GM19240 (cell line): ENCODE results near the gene PTPRH.
"Not testable (repeated sequence)": the region's sequence is repeated elsewhere in the genome, so short reads cannot be mapped to it uniquely, and the experiment has no call there.

Experiments
- DNase-seq: peaks from one replicate; pipeline ENCODE4 v3.0.0; 2011; ENCODE audit warnings: low spot score; ENCODE audit not compliant: insufficient read length

The PTPRH gene

GRCh38 chr19:55181740-55182139 is 27.6 kb downstream of the PTPRH start:
- DNase-seq = no peak

GRCh38 chr19:55179606-55180484 is 29.5 kb downstream of the PTPRH start, which contains the start of gene SYT5:
SYT5 (minus strand) TSS chr19:55180289; CDS start chr19:55179041, 1,248 bp downstream.
- DNase-seq = no peak

DNA sequence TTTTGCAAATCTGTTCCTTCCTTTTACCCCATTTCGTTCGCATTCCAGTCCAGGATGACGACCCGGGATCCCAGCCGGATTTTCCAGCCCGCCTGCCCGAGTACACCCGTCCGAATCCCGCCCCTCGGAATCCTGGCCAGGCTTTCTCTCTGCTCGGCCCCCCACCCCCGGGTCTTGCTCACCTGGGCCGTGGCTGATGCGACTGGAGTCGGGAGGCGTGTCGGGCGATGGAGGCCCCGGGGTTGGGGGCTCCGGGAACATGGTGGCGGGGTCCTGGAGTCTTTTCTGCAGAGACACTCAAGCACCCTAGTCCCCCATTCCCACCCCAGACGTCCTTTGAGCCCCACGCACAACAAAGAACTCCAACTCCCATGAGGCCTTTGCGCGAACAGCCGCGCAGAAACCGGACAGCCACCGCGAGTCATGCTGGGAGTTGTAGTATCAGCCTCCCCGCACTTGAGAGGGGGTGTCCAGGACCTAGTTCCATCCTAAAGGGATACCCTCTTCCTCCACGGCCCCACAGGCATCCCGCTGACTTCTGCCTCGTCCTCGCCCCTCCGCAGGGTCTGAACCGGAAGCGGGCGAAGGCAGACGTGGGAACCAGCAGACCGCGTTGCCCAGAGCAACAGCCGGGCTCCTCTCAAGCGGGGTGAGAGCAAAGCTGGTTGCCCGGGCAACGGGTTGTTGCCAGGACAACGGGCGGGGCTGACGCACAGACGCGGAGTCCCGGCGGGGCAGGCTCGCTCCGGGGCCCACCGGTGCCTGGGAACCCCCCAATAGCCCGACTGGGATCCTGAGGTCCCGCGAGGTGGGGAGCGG is 30.3 kb downstream of the PTPRH start:
- peak; percentile 96 for DNase-seq

DNA sequence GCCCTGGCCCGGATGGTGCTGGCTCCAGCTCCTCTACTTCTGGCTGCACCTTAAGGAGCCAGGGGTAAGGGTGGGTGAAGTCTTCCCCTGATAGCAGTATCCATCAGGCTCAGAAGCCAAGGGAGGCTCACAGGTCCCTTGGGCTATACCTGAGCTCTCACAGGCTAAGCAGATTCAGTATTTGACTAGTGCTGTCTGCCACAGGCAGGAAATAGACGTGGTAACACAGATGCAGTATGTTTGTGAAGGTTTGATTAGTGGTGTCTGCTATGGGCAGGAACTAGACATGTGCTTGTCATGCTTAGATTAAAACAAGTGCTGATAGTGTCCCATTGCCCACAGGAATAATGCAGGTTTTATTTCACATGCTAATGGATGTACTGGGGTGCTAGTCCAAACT is 33.2 kb downstream of the PTPRH start:
- DNase-seq = no peak

- no peak for DNase-seq
Observed at GRCh38 chr19:55175117-55175867, 34.0 kb downstream of the PTPRH start.

DNA sequence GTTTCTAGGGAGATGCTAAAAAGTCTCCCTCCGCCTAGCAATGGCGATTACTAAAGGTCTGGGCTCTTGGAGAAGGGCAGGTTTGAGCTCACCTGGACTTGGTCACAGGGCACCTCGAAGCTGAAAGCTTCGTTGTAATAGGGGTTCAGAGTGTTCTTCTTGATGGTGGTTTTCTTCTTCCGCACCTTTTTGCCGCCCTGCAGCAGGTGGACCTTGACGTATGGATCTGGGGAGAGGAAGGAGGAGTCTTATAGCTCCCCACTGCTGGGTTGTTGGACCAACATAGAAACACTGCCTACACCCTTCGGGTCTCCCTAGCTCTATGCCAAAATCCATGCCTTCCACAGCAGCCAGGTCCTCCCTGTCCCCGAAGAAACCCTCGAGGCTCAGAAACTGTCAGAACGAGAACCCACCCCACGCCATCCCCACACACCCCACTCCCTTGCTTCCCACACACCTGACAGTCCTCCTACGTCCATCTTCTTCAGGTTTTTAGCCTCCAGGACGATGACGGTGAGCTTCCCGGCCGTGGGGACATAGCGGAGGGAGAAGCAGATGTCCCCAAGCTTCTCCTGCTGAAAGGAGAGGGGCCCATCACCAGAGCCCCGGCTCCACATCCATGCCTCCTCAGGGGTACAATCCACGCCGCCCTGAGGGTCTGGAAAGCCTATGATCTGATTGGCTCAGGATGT is 34.7 kb downstream of the PTPRH start:
- DNase-seq = no peak

DNA sequence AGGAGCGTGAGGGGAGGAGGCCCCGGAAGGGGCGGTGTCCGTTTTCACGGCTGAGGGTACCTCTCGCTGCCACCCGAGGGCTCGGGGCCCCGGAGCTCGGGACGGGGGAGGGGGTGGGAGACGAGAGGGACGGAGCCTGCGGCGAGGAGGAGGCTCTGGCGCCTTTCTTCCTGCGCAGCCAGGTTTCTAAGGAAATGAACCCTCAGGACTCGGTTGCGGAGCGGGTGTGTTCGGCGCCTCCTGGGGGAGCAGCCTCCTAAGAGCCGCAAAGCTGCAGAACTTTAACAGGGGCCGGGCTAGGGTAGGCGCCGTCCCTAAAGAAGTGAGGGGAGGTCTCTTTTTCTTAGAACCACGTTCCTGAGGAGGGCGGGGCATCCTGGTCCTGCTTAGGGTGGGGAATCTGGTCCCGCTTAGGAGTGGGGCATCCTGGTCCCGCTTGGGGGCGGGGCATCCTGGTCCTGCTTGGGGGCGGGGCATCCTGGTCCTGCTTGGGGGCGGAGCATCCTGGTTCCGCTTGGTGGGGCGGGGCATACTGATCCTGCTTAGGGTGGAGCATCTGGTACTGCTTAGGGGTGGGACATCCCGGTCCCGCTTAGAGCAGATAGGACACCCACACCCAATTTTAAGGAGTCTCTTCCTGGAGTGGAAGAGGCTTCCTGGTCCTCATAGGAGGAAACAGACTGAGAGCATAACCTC is 35.4 kb downstream of the PTPRH start:
- no peak for DNase-seq

- DNase-seq = no peak
Observed at GRCh38 chr19:55173186-55173713, 36.1 kb downstream of the PTPRH start.

GRCh38 chr19:55172741-55173140 is 36.6 kb downstream of the PTPRH start:
- DNase-seq = no peak

GRCh38 chr19:55172318-55172717 is 37.0 kb downstream of the PTPRH start:
- DNase-seq = not testable (repeated sequence)

GRCh38 chr19:55171440-55171839 is 37.9 kb downstream of the PTPRH start:
- DNase-seq = no peak

DNA sequence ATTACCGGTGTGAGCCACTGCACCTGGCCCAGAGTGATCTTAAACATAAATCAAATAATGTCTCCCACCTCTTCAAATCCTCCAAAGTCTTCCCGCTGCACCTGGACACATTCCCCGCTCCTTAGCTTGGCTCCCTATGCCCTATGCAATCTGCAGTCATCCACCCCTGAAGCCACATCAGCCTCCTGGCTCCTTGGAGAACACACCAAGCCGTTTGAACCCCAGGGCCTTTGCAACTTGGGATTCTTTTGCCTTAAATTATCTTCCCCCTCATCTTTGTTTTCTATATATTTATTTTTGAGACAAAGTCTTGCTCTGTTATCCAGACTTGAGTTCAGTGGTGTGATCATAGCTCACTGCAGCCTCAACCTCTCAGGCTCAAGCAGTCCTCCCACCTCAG is 40.2 kb downstream of the PTPRH start:
- DNase-seq = no peak

DNA sequence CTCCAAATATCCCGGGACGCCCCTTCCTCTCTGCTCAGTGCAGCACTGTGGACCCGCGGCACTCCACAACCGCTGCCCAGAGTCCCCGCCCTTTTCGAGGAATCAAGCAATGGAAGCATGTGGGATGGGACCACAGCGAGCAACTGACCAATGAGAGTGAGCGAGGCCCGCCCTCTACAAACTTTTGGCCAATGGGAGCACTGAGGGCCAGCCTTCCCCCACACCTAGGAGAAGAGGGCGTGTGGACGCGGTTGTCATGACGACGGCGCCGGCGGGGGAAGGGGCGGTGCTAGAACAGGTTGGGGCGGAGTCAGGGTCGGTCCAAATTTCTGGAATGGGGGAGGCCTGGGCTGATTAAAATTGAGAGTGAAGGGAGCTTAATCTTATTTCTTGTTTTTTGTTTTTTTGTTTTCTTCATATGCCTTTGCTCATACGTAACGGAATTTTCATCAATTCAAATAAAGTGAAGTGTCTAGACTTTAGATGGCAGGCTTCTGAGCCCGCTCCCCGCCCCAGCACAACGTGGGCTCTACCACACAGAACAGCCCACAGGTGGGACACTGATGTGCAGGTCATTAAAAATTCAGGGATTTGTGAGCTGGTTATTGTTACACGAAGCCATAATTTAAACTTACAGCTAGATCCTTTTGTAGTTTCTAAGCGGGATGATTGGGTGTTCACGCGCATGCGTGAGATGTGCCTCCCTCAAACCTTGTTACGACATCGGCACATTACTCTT is 42.6 kb downstream of the PTPRH start, which contains the start of gene DNAAF3:
TSS of gene DNAAF3 (minus strand) at position 84 of the 739 bp plus-strand sequence. CDS start 200 bp downstream, outside the sequence.
- peak; percentile 96 for DNase-seq

DNA sequence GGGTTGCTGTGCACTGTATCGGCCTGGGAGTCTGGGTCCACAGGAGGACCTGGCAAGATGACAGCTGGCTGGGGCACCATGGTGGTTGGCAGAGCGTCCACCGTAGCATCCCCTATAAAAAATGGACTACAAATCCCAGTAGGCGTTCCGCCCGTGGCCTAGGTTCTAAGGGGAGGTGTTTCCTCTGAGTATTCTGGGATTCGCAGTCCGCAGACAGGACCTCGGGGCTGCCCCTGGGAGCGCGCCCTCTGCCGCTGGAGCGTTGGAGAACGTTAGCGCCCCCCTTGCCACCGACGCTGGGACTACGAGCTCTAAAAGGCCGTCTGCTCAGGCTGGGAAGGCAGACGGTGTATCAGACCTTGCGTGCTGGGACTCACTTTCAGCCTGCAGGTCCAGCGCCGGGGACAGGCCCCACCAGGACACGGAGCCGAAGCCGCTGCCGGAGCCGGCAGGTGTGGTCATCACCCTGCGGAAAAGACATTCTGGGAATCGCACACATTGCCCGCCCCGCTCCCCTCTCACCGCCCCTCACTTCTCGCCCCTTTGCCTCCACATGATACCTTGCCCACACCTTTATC is 43.3 kb downstream of the PTPRH start:
- no peak for DNase-seq

DNA sequence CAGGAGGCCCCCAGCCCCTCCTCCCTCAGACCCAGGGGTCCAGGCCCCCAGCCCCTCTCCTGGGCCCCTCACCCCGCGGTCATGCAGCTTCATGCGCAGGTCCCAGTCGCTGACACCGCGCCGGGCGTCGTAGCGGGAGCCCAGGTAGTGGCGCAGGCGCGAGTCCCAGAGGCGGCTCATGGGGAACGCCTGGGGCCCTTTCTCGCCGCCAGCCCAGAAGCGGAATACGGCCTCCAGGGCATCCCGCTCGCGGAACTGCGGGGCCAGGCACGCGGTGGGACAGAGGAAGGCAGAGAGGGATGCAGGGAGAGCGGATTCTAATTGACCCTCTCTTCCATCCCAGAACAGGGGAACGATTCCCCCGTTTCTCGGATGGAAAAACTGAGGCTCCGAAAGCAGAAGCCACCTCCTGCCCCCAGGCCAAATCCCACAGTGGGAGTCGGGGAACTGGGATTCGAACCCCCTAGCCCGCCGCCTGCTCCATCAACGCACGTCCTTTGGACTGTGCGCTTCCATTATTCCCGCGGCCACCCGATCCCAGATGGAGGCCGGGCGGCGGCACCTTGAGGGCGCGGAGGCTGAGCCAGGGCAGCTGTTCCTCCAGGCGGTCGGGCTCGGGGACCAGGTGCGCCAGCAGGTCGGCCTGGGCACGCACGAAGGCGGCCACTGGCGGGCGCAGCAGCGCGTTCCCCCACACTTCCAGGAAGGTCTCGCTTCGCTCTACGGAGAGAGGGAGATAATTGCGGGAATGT is 47.6 kb downstream of the PTPRH start:
- DNase-seq = no peak

DNA sequence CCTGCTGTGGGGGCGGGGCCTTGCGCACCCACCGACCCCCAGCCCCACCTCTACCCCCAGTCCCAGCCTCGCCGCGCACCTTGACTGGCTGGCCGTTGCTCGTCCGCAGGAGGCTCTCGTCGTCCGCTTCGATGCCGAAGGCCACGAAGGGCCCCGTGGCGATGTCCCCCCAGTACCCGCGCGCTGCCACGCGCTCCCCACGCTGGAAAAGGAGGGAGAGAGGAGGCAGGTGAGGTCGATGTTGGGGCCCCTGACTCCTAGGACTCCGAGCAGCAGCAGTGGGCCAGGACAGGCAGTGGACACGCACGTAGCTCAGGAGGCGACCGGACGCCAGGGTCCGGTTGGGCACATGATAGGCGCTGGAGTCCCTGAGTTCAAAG is 48.3 kb downstream of the PTPRH start:
- no peak for DNase-seq

DNA sequence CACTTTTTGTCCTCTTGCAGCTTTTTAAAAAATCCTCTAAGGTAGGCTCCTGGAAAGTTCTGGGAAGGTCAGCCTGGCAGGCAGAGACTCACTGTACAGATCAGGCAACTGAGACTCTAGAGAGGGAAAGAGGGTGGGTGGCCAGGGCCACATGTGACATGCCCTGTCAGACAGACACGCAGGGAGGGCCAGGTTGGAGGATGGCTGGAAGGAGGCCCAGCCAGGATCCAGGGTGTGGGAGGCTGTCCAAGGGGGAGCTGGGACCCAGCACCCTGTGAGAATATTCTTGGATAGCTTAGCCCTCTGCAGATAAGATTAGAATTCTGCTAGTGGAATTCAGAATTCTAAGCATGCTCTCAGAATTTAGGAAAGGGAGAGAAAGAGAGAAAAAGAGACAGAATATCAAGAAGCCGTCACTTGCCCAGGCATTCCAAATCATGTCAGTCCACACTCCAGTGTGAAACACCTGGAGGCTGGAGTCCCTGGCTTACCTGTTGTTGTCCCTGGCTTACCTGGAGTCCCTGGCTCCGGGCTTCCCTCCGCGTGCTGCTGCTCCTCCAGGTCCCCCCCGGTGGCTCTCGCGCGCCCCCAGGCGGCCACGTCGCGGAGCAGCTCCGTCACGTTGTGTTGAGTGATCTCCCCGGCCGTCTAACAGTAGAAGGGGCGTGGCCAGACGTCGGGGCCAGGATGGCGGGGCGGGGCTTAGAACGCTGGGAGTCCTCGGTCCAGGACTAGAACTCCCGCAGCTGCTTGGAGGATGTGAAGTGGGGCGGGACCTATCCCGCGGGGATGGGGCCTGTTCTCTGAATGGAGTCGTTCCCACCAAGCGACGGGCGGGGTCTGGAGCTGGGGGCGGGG is 48.9 kb downstream of the PTPRH start:
- peak; percentile 96 for DNase-seq
